ENCODE measurements around the gene RRAS.

- TF ChIP-seq, protein P1, sequence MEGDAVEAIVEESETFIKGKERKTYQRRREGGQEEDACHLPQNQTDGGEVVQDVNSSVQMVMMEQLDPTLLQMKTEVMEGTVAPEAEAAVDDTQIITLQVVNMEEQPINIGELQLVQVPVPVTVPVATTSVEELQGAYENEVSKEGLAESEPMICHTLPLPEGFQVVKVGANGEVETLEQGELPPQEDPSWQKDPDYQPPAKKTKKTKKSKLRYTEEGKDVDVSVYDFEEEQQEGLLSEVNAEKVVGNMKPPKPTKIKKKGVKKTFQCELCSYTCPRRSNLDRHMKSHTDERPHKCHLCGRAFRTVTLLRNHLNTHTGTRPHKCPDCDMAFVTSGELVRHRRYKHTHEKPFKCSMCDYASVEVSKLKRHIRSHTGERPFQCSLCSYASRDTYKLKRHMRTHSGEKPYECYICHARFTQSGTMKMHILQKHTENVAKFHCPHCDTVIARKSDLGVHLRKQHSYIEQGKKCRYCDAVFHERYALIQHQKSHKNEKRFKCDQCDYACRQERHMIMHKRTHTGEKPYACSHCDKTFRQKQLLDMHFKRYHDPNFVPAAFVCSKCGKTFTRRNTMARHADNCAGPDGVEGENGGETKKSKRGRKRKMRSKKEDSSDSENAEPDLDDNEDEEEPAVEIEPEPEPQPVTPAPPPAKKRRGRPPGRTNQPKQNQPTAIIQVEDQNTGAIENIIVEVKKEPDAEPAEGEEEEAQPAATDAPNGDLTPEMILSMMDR (IDR thresholded peaks at IDR 0.05): no peak
- TF ChIP-seq EP300 (IDR thresholded peaks at IDR 0.05) (no peak), POLR2A (IDR thresholded peaks at IDR 0.05) (no peak)
Measured at GRCh38 chr19:49687566-49688316, 47.8 kb upstream of the RRAS start.

All from ovary (tissue), 3 donors.